DOHH2 (cell line): ENCODE results near the gene SETMAR.

Experiments
- CTCF ChIP-seq: fragments of 200-600 bp; sonication (generic); IDR thresholded peaks from one replicate; pipeline ENCODE4 v1.5.1; 2014; ENCODE audit warnings: antibody characterized with exemption, mild to moderate bottlenecking, low read depth, low read length; ENCODE audit not compliant: poor library complexity, severe bottlenecking
- EZH2phosphoT487 ChIP-seq: fragments of 200-600 bp; sonication (generic); IDR thresholded peaks from 2 replicates; pipeline ENCODE4 v1.6.1; 2017; ENCODE audit warnings: borderline replicate concordance, mild to moderate bottlenecking, antibody characterized with exemption, low read length, moderate library complexity, mixed read lengths

- TF ChIP-seq CTCF, result no peak
- no peak for TF ChIP-seq EZH2phosphoT487
Measured at GRCh38 chr3:4264040-4264439, 39.1 kb upstream of the SETMAR start.
